ENCODE measurements around the gene KCNK17.
"Not testable (repeated sequence)": the region's sequence is repeated elsewhere in the genome, so short reads cannot be mapped to it uniquely, and the experiment has no call there.

Gene KCNK17

DNA sequence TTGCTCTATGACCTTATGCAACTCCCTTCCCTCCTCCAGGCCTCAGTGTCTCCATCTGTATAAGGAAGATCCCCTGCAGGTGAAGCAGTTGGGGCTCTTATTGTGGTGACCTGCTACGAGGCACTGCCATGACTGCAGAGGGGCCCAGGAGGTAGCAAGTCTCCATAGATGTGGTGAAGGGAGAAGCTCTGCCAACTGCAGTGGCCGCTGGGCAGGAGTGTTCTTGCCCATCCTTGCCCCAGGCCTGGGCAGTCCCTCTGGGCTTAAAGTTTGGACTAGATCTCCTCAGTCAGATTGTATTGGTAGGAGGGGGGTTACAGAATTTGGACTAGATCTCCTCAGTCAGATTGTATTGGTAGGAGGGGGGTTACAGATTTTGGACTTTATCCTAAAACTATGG is 12.2 kb downstream of the KCNK17 start:
- no peak for DNase-seq (ENCODE audit: low spot score)

DNA sequence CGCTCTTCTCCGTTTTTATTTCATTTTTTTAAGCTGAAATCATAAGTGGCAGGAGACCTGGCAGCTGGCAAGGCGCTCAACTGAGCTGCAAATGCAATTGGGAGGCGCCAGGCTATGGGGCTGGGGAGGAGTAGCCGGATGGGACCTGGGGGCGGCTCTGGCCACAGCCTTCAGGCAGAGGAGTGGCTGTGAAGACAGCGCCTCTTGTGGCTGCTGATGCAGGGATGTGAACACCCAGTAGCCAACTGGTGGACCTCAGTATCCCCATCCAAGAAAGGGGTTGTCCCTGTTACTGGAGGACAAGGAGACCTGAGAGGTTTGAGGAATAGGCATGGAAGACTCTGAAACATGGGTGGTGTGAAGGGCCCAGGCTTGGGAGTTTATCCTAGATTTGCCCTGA is 12.6 kb downstream of the KCNK17 start:
- no peak for DNase-seq (ENCODE audit: low spot score)

- peak; percentile 43 for DNase-seq (ENCODE audit: low spot score)
Measured at GRCh38 chr6:39300739-39301138, 13.5 kb downstream of the KCNK17 start.

DNA sequence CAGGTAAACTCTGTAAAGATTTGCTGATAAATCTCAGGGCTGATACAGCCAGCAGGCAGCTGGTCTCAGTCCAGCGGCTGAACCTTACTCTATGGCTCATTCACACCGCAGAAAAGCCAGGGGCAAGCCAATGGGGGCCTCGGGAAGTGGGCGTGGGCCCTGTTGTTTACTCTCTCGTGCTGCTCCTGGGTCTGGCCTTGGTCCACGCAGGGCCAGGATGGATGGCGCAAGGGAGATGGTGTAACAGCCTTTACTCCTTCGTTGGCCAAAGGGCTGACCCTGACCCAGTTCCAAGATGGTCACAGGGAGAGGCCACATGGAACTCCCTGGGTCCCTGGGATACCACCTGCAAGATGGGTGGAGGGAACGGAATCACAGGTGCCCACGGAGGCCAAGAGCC is 16.2 kb downstream of the KCNK17 start:
- no peak for DNase-seq (ENCODE audit: low spot score)

GRCh38 chr6:39296745-39297640 is 17.2 kb downstream of the KCNK17 start:
- no peak for DNase-seq (ENCODE audit: low spot score)

DNA sequence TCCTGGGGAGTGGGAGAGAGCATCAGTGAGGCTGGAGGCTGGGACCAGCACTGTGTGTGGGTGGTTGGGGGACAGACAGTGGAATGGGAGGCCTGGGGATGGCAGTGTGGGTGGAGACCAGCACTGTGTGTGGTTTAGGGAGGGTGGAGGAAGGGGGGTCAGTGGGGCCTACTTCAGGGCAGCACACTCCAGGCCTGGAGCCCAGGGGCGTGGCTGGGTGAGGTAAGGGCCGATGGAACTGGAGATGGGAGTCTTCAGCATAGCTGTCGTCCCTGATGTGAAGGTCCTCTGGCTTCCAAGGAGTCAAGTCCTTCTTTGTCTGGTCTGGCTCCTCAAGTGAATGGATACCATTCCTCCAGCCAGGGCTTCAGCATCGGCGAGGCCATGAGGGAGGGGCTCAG is 18.6 kb downstream of the KCNK17 start:
- DNase-seq (ENCODE audit: low spot score), result no peak

DNA sequence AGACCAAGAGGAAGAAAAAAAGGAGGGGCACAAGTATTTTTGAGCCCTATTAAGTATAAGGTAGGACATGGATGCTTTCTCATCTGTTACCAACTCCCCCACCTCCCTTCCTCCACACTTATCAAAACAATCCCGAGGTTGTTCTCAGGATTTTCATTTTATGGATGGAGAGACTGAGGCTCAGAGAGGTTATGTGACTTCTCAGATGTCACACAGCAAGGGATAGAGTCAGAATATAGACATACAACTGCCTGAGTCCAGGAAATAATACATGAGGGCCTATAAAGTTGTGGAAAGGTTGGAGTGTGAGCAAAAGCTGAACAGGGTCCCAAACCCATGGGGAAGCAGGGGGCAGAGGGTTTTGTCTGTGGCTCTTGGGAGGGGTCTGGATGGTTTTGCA is 19.3 kb downstream of the KCNK17 start:
- DNase-seq (ENCODE audit: low spot score), result no peak

DNA sequence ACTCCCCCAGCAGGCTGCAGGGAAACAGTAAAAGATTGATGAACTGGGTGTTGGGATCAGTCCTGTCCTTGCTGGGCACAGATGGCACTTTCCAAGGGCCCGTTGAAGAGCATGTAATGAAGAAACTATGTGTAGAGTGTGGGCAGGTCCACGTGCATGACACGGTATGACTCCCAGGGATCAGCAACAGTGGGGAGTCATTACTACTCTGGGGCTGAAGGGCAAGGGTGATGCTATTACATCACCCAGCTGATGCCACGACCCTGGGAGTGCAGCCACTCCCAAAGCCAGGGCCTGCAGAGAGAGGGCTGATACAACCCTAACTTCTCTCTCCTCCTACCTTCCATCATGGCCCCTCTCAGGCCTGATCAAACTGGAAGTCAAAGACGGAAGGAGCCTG is 20.1 kb downstream of the KCNK17 start:
- no peak for DNase-seq (ENCODE audit: low spot score)

DNA sequence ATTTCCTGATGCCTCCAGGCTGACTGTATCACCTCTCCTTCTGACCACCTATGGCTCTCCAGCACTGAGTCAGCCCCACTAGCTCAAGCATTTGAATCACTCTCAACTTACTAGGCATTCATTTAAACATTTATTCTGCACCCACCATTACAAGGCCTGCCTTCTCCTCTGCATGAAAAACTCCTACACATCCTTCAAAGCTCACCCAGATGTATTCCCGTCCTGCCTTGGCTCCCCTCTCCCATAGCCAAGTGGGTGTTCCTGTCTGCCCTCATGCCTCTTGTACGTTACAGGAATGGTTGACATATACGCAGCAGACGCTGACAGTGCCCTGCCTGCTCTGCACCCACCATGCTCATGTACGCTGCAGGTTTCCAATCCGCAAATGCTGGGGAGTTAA is 21.6 kb downstream of the KCNK17 start:
- no peak for DNase-seq (ENCODE audit: low spot score)

DNA sequence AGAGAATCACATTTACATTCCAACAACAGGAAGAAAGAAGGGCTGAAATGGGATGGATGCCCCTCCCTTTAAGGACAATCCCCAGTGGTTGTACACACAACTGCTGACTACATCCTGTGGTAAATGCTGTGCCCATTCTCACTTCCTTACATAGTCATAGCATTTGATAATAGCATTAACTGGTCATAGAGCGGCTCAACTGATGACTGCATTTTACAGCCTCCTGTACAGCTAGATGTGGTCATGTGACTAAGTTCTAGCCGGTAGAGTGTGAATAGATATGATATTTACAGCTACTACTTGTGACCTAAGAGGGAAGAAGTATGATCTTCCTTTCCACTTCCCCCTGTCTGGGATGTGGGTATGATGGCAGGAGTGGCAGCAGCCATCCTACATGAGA is 24.7 kb downstream of the KCNK17 start:
- DNase-seq (ENCODE audit: low spot score), result no peak

GRCh38 chr6:39287601-39288000 is 26.6 kb downstream of the KCNK17 start:
- no peak for DNase-seq (ENCODE audit: low spot score)

DNA sequence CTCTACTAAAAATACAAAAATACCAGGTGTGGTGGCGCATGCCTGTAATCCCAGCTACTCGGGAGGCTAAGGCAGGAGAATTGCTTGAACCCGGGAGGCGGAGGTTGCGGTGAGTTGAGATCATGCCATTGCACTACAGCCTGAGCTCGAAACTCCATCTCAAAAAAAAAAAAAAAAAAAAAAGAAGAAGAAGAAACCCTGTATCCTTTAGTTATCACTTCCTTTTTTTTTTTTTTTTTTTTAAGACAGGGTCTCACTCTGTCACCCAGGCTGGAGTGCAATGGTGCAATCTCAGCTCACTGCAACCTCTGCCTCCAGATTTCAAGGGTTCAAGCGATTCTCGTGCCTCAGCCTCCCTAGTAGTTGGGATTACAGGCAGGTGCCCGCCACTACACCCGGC is 27.6 kb downstream of the KCNK17 start:
- DNase-seq (ENCODE audit: low spot score), result not testable (repeated sequence)

GRCh38 chr6:39282774-39283173 is 31.4 kb downstream of the KCNK17 start:
- DNase-seq (ENCODE audit: low spot score), result no peak

DNA sequence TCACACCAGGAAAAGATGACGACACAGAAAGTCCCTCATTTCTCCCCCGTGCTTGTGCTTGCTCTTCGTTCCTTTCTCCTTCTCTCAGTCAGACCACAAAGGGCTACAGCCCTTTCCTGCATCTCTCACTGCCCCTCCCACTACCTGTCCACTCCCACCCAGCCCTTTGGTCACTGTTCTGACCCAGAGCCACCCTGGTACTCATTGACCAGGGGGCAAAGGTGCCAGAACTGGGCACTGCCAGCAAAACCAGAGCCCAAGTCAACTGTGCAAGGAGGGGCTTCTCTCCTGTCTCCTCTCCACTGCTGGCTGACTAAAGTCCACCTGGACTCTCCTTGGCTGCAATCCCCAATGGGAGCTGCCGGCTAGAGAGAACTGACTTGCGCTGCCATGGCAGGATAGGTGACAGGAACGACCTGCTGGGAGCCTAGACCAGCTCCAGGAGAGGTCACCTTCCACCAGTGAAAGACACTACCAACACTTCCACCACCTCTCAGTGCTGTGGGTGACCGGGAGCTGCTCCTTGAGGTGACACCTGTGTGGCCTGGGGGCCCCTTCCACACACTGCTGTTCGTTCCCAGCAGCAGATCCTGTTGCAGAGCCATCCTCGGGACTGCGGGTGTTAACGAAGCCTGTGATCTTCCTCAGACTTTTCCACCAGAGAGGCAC is 32.8 kb downstream of the KCNK17 start:
- no peak for DNase-seq (ENCODE audit: low spot score)

DNA sequence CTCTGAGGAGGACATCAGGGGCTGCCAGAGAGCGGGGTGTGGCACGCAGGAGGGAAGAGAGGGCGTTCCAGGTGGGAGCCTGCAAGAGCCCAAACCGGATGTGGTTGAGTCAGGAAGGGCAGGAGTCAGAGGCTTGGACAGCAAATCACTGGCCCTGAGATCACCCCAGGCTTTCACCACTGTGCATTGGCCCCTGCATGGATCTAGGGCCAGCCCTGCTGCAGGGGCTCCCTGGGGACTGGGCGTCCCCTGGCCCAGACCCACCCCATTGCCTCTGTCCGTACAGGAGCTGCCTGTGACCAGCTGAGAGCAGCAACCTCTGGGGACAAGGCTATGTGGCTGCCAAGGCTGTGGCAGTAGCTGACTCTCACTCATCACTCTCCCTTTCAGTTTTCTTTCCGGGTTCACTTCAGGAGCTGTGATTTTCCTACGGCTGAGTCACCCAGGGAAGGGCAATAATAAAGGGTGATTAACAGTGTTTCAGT is 33.9 kb downstream of the KCNK17 start:
- no peak for DNase-seq (ENCODE audit: low spot score)

- DNase-seq (ENCODE audit: low spot score), result no peak
Measured at GRCh38 chr6:39279539-39279938, 34.7 kb downstream of the KCNK17 start.

DNA sequence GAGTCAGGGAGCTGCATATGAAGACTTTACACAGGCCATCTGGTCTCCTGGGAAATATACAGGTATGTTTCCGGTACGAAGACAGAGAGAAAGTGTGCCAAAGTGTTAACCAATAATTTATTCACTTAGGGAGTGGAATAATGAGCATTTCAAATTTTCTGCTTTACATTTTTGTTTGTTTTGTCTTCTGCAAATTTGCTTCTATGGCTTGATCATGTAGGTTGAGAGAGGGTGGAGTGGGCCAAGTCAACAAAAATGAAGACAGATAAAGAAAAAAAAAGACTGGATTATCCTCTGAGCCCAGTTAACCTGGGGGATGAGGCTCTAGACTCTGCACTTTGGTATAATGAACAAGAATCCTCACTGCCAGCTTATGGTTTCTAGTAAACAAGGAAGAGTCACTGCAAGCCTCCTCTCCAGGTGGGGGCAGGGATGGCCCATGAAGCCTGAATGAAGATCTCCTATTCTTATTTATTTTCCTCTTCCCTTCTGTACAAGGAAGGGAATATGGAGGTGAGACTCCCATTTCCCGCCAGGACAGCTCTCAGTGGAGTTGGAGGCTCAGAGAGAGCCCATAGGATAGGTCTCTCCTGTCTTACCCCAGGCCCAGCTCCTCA is 37.7 kb downstream of the KCNK17 start:
- no peak for DNase-seq (ENCODE audit: low spot score)

- DNase-seq (ENCODE audit: low spot score), result no peak
Measured at GRCh38 chr6:39274903-39275302, 39.3 kb downstream of the KCNK17 start.

- DNase-seq (ENCODE audit: low spot score), result no peak
Measured at GRCh38 chr6:39274471-39274870, 39.7 kb downstream of the KCNK17 start.

GRCh38 chr6:39273406-39273821 is 40.8 kb downstream of the KCNK17 start:
- DNase-seq (ENCODE audit: low spot score), result no peak

DNA sequence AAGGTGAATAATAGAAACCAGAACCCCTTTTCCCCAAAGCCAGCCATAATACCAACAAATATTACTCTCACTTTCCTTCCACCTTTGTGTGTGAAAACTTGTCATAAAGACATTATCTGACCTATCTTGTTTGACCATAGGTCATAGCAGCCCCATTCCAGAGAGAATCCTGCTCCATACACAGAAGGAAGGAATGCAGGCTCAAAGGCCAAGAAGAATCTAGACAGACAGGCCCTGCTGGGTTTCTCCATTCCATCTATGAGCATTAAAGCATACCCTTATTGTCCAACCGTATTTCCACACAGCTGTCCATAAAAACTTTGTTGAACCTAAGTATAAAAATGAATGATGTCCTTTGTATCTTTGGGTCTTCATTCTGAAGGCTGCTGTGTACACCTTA is 44.3 kb downstream of the KCNK17 start:
- DNase-seq (ENCODE audit: low spot score), result no peak

DNA sequence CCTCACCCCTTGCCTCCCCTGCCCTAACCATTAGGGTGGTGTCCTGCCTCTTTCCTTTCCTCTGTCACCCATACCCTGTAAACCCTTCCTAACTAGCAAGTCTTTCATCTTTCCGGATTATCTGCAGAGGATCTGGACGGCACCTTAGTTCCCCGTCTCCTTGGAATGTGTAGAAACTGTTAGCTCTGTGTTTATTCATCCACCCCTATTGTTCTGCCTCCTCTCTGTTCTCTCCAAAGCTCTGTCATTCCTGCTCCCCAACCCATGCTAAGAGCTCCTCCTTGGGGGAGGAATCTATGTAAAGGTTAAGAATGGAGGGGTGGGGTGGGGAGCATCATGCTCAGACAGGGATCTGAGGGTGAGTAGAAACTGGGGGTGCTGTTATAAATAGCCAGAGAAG is 45.5 kb downstream of the KCNK17 start:
- no peak for DNase-seq (ENCODE audit: low spot score)

GRCh38 chr6:39268171-39268570 is 46.0 kb downstream of the KCNK17 start:
- no peak for DNase-seq (ENCODE audit: low spot score)

Data from globus pallidus (tissue), 1 donor.